HG03469 (cell line): ENCODE measurements around the gene GRIK4.

Source experiments
- ATAC-seq: cut with Tn5 transposase; IDR thresholded peaks from one replicate; pipeline ENCODE4 v1.9.1; 2021; ENCODE audit warnings: mild to moderate bottlenecking, moderate library complexity, moderate number of reproducible peaks; ENCODE audit not compliant: unreplicated experiment

GRIK4 gene

DNA sequence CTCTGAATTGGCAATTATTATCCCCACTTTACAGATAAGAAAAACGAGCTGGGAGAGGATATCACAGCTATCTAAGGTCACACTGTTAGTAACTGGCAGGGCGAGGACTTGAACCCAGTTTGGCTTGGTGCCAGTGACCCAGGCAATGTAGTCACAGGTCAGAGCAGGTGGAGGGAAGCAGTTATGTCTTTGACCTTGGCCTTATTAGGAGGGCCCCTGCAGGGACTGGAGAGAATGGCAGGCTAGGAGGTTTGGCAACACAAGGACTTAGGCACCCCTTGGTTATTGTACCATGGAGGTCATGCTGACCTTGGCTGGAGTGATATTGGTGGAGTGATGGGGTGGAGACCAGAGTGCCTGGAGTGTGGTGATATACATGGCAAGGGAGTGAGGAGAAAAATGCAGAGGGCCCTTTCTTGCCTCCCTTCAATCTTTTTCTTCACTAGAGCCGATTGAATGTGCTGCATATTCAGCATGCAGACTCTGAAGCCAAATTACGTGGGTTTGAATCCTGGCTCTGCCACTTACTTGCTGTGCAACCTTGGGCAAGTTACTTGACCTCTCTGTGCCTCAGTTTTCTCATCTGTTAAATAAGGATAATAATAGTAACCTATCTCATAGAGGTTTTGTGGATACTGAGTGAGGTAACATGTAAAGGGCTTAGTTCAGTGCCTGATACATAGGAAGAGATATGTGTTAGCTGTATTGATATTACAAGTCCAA, 419.7 kb downstream of the GRIK4 start:
- ATAC-seq = no peak

DNA sequence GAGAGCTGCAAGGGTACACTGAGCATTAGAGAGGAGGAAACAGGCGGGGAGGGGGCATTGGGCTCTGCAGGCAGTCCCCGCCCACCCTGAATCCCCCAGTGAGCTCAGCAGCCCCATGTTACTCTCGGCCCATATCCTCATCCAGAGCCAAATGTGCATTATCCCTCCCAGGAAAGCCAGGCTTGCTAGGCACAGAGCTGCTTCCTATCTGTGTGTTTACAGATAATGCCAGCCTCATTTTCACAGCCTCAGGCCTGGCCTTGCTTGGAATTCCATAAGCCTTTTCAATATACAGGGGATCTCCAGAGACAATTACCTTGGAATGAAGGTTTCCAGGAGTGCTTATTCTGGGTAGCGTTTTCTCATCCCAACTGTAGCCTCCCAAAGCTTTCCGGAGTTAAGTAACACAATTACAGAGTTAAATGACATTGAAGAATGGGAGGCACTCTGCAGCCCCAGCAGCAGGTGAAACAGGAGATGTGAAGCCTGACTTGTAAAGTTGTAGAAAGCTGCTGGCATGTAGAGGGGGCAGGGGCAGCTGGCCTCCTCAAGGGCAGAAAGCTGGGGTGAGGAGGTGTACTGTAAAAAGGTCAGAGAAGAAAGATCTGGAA, 420.9 kb downstream of the GRIK4 start:
- no peak for ATAC-seq

DNA sequence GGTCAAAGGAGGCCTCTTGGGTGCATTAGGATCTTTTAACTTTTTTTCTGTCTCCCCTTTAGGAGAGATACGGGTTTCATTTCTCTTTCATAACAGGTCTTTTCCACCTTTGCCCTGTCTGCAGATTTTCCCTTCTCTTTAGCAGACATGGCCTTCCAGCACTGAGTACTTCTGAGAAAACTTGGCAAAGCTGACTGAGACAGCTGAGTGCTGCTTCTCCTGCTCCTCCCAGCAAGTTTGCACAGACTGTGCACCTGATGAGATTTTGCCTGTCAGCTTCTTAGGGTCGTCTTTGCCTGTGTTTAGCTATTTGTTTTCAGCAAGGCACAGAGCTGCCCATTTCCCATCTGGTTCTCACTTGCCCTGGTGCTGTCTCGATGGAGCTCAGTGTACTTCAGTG, 424.8 kb downstream of the GRIK4 start:
- ATAC-seq = no peak

DNA sequence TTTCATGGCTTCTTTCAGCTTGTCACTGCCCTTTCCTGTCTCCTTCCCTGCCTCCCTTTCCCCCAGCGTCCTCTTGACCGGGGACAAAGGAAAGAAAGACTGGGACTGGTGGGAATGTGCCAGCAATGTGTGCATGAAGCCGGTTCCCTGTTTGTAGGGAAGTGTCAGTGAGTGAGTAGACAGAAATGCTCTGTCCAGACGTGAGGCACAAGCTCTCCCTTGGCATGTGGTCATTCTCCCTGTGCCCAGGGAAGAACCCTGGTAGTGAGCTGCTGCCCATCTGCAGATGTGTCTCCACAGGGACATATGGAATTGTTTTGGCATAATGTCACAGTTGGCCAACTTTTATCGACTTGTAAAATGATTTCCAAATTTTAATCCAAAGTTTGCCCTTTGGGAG, 426.0 kb downstream of the GRIK4 start:
- no peak for ATAC-seq

DNA sequence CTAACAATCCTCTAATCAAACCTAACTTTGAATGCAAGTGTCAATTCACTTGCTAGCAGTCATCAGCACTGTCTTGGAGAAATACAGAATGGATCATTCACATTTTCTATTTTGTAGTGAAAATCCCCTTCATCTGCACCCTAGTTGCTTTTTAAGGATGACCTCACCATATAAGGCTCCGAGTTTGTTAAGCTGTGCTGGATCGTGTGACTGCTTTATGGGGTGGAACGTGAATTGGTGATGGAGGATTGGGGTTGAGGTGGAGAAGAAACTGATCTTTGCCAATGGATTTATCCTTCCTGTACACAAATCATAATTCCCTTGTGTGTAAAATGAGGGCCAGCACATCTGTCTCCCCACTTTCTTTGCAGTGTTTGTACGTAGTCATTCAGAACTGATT, 426.7 kb downstream of the GRIK4 start:
- no peak for ATAC-seq

DNA sequence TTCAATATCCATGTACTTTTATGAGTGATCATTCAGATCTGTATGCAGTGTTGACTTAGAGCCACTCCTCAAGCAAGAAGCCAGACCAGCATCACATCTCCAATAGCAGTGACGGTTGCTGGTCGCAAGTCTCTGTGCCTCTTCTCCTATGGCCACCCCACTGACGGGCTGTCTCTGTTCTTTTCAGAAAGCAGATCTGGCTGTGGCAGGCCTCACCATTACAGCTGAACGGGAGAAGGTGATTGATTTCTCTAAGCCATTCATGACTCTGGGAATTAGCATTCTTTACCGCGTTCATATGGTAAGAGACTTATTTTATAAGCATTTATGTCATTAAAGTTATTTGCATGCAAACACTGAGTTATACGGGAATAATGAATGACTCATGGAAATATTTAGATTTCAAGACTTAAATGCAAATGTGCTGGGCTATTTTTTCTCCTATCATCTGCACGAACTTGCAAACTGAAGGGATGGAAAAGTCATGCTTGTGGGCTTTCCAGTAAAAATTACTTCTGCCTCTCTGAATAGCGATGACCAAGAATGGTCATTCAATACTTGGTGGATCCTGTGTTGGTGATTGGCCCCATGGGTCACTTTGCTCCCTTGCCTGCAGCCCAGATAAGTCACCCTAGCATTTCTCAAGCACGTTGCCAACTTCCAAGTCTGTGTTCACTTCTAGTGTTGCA, 428.8 kb downstream of the GRIK4 start:
- ATAC-seq = no peak

DNA sequence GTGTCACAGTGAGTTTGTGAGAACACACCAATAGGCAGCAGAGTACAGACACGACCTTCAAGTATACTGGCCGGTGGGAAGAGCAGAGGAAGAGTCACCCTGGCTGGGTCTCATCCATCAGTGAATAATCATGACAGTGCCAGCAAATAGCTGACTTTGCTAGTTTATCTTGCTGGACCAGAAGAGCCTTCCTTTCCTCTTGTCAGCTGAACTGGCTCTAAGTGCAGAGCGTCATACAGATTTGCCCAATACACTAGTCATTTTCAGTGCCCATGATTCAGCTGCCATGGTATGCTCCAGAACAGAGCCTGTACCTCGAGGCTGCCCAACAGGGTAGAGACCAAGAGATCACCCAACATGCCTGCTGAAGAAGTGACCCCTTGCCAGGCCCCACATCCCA, 429.5 kb downstream of the GRIK4 start:
- no peak for ATAC-seq

DNA sequence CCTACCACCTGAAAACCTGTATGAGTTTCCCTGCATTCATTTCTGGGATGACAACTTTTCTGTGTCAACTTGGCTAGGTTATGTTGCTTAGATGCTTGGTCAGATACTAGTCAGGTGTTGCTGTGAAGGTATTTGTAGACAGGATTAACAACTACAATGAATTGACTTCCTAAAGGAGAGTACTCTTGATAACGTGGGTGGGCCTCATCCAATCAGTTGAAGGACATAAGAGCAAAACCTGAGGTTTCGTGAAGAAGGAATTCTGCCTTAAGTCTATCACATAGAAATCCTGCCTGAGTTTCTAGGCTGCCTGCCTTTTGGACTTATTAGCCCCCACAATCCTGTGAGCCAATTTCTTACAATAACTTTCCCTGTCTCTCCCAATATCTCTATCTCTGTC, 431.2 kb downstream of the GRIK4 start:
- ATAC-seq = no peak

DNA sequence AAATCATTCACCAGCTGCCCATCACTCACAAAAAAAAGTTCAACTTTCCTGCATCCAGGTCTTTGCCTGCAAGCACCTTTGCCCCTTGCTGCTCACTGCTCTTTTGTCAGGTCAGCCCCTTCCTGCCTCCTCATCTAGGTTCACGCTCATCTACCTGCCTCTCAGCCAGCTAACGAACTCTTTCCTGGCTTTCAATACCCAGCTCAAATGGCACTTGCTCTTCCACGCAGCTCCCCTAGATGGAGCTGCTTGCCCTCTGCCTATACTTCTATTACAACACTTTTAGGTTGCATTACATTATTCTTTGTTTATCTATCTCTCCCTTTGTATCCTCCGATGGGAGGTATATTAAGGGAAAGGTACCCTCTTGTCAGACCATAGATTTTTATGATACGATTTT, 433.5 kb downstream of the GRIK4 start:
- ATAC-seq = no peak

DNA sequence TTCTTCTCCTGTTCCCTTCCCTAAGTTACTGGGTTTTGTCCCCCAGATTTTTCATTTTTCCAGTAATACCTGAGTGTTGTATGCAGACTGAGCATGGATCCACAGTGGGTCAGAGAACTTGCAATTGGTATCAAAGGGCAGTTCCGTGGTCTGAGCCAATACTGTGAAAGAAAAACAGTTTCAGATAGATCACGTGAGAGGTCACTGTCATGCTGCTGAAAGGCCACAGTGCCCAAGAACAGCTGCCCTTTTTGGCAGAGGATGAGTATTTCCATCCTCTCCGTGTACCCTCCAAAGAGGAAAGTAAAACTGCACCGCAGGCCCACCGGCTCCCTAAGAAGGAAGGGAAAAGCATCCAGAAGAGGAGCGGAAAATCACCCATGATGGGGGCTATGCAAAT, 439.3 kb downstream of the GRIK4 start:
- ATAC-seq = no peak

DNA sequence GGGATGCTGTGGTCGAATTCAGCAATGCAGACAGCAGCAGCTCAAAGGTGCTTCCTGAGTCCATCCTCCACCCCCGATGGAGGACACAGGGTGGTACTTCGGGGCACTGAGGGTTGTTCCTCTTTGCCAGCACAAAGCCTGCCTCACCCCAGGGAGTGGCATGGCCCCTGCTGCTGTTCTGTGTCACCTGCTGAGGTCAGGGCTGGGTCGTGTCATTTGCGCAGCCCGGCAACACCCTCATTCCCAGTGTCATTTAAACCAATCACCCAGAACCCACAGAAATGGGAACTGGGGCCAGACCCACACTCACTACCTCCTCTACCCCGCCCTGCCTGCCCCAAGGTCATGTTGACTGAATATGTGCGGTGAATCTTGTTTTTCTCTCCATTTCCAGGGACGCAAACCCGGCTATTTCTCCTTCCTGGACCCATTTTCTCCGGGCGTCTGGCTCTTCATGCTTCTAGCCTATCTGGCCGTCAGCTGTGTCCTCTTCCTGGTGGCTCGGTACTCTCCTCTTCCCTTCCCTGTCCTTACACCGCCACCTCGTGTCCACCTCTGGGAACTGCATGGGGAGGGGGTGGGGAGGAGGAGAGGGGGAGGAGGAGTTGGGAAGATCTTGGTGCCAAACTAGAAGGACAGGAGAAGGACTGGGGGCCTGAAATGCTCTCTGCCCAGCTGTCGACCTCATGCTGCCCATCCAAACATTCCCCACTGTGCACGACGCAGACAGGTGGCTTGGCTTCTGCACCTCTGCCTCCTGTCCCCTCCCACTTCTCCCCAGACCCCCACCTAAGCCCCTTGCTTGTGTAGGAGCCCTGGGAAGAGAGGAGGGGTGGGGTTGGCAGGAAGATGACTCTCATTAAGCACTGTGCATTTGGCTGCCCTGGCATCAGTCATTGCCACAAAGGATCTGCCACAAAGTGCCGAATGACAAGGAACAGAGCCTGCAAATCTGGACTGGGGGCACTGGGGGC, 441.2 kb downstream of the GRIK4 start:
- ATAC-seq = no peak

DNA sequence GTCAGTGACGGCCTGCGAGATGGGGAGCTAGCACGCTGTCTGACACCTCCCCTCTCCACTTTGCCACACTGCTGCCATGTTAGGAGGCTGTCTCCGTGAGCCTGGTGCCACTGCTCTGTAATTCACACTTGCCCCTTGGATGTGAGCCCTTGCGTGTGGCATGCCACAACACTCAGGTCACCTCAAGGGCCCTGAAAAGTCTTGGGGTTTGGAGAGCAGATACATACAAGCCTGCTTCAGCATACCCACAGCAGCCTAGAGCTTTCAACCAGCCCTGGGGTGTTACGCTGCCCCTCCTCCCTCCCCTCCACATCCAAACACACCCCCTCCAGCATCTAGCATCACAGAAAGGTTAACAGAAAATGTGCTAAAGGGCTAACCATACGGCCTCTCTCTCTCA, 442.8 kb downstream of the GRIK4 start:
- no peak for ATAC-seq

DNA sequence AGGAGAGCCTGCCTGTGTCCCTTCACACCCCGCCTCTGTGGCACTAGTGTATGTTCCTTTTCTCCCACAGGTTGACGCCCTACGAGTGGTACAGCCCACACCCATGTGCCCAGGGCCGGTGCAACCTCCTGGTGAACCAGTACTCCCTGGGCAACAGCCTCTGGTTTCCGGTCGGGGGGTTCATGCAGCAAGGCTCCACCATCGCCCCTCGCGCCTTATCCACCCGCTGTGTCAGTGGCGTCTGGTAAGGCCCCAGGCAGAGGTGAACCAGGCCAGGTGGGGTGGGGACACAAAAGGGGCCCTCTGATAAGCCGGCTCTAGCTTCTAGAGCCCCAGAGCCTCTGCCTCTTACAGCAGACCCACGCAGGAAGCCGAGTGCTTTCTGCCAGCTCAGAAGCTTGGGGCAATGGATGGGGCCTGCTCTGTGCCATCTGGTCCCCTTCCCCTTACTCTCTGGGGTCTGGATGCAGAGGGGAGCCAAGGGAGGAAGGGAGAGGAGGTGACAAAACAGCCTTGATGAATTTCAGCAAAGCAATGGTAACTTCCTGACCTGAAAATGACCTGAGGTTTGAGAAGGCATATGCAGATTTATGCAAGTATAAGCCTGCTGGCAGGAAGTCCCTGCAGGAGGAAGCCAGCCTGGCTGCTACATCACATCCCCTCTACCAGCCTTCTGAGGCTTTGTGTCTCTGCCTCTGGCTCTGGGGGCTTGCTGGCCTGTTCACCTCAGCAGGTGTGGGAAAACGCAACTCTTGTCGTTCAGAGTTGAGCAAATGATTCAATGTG, 445.4 kb downstream of the GRIK4 start:
- no peak for ATAC-seq

DNA sequence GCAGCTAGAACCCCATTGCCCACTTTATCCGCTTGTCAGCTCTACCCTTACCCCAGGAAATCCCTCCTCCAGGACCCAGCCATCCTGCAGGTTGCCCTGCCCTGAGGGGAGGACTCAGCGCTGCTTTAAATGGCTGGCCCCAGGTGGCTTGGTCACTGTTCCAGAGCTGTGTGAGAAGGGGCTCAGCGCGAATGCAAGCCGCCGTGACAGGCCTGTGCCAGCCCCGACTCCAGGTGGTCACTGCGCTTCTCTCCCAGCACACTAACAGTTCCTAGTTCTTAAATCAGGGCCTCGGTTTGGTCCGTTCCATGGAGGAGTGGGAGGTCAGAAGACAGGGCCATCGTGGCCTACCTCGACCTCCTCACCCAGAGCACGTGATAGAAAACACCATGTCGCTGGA, 446.6 kb downstream of the GRIK4 start:
- ATAC-seq = no peak

DNA sequence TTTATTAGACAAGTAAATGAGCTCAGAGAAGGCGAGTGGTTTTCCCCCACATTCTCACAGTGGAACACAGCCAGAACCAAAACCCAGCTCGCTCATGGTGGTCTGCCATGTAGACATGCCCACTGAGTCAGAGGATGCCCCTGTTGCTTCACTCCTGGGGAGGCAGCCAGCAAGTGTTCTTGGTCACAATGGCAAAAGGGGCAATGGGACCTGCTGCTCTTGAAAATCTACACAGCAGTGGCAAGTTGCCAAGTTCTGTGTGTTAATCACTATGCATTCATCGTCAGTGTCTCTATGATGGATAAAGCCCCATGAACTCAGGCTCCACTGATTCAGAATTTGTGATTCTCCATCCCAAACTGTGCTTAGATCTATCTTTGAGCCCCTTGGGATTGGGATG, 447.6 kb downstream of the GRIK4 start:
- no peak for ATAC-seq

DNA sequence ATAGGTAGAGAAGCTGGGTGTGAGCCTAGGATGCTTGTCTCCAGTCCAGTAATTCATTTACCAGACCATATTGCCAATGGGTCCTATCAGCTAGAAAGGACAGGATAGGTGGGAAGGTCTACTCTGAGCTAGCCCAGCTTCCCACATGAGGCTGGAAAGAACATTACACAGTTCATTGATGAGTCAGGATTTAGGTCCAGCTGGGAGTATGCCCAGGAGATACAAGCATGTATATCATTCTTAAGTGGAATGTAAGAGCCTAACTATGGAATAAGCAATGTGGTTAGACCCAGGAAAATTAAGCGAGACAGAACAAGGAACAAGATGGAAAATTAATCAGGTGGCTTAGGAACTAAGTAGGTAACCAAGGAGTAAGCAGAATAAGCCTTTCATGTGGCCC, 453.3 kb downstream of the GRIK4 start:
- ATAC-seq = no peak

DNA sequence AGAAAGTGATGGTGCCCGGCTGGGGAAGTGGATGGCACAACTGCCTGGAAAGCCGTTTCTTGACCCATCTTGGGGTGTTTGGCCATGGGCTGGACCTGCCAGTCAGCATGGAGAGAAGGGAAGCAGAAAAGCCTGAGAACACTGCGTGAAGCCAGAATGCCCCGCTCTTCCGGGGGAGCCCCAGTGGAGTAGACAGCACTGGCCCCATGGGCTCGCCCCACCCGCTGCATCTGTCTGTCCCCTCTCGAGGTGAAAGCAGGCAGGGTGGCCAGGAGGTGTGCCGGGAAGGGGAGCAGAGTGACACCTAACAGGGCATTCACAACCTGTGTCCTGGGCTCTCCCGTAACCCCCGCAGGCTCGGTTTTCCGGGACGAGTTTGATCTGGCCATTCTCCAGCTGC, 455.3 kb downstream of the GRIK4 start:
- ATAC-seq = no peak

DNA sequence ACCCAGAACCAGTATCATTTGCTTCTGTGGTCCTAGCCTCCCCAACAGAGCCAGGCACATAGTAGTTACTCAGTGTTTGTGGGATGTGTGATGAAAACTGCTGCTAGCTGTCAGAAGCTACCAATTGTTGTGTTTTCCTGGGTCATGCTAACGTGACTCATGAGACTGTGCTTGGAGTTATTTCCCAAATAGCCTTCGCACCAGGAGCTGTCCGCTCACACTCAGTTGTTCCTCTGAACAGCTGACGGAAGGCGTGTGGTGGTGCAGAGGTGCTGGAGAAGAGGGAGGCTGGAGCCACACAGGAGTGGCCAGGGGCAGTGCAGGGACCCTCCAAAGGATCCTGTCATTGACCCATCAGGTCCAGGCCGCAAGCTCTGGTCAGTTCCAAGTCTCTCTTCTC, 458.4 kb downstream of the GRIK4 start:
- no peak for ATAC-seq

DNA sequence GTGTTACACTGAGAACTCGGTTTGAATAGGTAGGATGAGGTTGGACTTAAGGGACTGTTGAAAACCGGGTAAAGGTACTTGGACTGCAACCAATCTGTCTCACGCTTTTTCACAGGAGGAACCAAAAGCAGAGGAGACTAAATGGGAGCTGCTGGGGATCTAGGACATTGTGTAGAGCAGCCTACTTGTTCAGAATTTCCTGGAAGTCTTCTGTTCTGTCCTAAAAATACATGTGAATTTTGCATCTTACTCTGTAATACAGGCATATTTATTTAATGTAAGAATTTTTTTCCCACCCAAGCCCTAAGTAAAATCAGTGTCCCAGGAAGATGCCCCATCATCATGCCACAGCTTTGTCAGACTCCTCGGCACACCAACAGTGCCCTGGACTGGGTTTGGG, 460.3 kb downstream of the GRIK4 start:
- no peak for ATAC-seq

DNA sequence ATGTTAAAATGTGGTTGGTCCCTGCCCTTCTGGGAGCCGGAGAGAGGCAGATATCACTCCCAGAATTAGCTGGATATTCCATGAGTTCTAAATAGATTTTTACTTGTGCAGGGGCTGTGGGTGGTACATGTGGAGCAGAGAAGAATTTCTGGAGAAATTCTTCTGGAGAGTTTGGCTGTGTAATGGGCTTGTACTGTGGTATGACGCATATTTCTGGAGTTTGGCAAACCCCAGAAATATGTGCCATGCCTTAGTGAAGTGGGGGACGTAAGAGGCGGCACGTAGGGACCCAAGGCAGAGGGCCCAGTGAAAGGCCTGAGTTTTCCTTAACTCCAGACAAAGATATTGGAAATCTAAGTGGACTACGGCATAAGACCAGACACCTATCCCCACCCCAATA, 461.1 kb downstream of the GRIK4 start:
- no peak for ATAC-seq
